ENCODE data around the gene USP19. TPM values are rescaled to one million over a fixed set of nuclear protein-coding genes. Genes with fewer than 3 reads are reported as not detected.
A peak's percentile ranks its signal among the peaks of the same experiment; 100 is the strongest.

Gene USP19, protein sequence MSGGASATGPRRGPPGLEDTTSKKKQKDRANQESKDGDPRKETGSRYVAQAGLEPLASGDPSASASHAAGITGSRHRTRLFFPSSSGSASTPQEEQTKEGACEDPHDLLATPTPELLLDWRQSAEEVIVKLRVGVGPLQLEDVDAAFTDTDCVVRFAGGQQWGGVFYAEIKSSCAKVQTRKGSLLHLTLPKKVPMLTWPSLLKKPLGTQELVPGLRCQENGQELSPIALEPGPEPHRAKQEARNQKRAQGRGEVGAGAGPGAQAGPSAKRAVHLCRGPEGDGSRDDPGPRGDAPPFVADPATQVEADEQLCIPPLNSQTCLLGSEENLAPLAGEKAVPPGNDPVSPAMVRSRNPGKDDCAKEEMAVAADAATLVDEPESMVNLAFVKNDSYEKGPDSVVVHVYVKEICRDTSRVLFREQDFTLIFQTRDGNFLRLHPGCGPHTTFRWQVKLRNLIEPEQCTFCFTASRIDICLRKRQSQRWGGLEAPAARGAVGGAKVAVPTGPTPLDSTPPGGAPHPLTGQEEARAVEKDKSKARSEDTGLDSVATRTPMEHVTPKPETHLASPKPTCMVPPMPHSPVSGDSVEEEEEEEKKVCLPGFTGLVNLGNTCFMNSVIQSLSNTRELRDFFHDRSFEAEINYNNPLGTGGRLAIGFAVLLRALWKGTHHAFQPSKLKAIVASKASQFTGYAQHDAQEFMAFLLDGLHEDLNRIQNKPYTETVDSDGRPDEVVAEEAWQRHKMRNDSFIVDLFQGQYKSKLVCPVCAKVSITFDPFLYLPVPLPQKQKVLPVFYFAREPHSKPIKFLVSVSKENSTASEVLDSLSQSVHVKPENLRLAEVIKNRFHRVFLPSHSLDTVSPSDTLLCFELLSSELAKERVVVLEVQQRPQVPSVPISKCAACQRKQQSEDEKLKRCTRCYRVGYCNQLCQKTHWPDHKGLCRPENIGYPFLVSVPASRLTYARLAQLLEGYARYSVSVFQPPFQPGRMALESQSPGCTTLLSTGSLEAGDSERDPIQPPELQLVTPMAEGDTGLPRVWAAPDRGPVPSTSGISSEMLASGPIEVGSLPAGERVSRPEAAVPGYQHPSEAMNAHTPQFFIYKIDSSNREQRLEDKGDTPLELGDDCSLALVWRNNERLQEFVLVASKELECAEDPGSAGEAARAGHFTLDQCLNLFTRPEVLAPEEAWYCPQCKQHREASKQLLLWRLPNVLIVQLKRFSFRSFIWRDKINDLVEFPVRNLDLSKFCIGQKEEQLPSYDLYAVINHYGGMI (N-terminal part only)
- polyA plus RNA-seq (ENCODE audit: insufficient read length in 4 of 4): 10 to 100 TPM; 50.2 to 63.5 (median 57.6) TPM

DNA sequence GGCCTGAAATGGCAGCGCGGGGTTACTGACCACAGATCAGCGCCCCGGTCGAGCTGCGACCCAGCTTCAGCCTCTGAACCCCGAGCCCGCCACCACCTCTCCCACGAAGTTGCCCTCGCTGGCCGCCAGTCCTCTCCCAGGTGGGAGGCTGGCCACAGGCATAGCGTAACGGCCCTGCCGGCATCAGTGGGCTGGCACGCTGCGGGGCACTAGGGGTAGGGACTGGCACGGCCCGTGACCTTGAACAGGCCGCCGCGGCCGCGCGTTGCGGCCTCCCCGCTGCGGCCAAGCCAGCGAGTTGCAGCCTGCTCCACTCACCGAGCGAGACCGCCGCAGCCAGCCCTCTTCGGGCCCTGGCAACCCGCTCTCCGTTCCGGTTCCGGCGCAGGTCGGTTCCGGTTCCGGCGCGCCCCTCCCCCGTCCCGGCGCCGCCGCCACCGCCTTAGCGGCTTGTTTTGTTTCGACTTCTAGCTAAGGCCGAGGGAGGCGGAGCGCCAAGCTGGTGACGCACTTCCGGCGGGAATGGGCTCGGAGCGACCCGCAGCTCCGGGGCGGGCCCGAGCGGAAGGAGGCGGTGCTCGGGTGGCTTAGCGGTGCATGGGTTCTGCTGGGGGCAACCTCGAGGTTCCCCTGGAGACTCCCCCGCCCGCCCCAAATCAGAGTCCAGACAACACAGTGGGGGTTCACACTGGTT lies at the start of gene USP19:
Gene USP19, minus strand, starts transcription at position 386 of the 694 bp plus-strand sequence. CDS start 1,678 bp downstream, outside the sequence.
- DNase-seq (ENCODE audit: low read depth in 4 of 4, low spot score in 3 of 4): peak; percentile 81 to 91 (median 86)

DNA sequence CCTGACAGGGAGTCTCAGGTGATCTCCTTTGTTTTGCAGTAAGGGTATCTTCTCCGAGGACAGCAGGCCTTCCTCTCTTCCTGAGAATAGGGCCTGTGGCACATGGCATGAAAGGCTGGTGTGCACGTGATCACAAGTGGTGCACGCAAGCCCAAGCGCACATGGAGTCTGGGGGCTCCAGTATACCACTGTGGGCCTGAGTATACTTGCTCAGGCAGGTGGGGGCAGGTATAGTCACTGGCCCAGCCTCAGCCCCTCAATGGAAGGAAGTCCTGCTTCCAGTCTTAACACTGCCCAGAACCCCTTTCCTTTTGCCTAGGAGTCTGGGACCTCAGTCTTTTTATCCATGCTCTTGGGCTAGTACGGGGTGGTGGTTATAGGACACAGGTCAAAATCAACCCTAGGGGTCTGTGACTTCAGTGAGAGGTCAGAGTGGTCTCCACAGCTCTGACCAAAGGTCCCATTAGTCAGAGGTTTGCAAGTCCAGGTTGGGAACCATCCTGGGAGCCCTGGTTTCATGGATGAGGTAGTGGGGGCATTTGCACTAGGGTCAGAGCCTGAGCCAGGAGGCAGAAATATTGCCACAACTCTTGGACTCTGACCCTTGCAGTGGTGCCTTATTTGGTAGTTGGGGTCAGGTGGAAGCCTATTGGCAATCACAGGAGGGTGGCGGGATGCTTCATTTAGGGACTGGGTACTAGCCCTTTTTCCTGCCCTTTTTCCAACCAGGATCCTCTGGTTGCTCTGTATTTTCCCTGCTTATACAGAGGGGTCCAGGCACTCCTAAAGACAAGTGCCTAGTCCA lies 46.3 kb upstream of the USP19 start:
- DNase-seq (ENCODE audit: low read depth in 4 of 4, low spot score in 3 of 4): no peak

- peak in 3 of 4 donors; percentile 47 to 60 (median 51) for DNase-seq (ENCODE audit: low read depth in 4 of 4, low spot score in 3 of 4)
Measured at GRCh38 chr3:49165771-49166751, 45.4 kb upstream of the USP19 start, which contains the start of gene CCDC71. CCDC71 (minus strand) TSS chr3:49166331; CDS start chr3:49164208, 2,123 bp downstream.

- DNase-seq (ENCODE audit: low read depth in 4 of 4, low spot score in 3 of 4): no peak
Measured at GRCh38 chr3:49164983-49165720, 44.5 kb upstream of the USP19 start.

DNA sequence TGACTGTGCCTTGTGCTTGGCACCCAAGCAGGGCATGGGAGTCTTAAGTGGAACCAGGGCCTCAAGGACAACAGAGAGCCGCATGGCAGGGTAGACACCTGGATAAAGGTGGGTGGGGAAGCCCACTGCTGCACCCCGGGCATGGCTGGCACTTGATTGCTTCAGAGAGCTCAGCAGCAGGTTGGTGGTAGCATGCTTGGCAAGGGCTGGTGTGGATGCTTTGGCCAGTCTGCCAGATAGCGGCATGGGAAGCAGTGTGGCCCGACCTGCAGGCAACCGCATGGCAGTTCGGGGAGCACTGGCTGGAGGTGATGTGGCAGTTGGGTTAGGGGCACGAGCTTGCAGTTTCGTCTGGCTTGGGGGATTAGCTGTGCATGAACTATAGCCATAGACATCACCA lies 43.0 kb upstream of the USP19 start:
- no peak for DNase-seq (ENCODE audit: low read depth in 4 of 4, low spot score in 3 of 4)

GRCh38 chr3:49162751-49163419 lies 42.3 kb upstream of the USP19 start:
- no peak for DNase-seq (ENCODE audit: low read depth in 4 of 4, low spot score in 3 of 4)

DNA sequence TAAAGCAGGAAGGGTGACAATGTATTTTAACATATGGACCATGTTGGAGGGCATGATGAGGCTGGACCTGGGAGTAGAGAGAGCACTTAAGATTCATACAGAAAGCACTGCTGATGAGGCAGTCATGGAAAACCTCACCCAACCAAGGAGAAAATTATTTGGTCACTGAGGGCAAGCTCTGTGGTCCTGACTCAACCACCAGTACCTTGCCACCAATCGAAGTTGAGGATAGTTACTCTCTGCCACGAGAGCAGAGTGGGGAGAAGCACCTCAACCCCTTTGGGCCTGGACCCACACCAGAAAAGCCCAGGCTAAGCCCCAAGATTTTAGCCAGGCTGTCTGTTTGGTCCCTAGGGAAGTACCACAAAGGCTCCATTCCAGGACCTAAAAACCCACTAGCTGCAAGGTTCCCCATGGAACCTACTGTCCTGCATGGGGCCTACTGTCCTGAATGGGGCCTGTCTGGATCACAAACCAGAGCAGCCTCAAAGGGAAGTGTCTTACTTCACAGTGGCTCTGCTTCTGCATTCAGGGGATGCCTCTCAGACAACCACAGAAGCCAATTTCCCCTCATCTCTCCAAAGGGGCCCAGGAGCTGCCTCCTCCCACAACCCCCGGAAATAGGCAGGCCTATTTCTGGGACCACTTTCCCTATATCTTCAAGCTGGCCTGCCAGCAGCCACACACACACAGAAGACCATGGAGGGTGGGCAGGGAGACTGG lies 41.3 kb upstream of the USP19 start:
- no peak for DNase-seq (ENCODE audit: low read depth in 4 of 4, low spot score in 3 of 4)

DNA sequence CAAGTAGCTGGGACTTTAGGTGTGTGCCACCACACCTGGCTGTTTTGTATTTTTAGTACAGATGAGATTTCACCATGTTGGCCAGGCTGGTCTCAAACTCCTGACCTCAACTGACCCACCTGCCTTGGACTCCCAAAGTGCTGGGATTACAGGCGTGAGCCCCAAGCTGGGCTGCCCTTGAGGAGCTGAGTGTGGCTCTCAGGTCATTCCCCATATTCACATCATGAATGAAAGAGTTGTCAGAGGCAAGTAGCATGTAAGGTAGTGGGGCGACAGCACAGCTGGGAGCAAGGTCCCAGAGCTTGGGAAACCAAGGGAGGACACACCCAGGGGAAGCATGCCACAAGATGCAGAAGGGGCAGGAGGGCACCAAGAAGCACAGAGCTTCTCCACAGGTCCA lies 40.6 kb upstream of the USP19 start:
- DNase-seq (ENCODE audit: low read depth in 4 of 4, low spot score in 3 of 4): no peak

DNA sequence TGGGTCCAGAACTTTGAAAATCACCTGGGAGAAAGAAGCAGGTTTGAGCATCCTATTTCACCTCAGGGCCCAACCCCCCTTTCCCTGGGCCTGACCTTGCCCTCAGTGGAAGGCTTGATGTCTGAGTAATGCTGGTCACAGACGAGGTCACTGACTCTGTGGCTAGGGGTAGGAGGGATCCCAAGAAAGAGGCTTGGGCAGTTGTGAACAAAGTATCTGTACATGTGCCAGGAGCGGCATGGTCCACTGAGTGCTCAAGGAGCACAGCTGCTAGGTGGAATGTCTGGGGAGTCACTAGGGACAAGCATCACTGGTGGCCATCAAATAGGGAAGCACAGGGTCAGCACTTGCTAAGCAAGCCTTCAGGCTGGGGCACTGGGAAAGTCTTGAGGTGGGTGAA lies 38.2 kb upstream of the USP19 start:
- no peak for DNase-seq (ENCODE audit: low read depth in 4 of 4, low spot score in 3 of 4)

DNA sequence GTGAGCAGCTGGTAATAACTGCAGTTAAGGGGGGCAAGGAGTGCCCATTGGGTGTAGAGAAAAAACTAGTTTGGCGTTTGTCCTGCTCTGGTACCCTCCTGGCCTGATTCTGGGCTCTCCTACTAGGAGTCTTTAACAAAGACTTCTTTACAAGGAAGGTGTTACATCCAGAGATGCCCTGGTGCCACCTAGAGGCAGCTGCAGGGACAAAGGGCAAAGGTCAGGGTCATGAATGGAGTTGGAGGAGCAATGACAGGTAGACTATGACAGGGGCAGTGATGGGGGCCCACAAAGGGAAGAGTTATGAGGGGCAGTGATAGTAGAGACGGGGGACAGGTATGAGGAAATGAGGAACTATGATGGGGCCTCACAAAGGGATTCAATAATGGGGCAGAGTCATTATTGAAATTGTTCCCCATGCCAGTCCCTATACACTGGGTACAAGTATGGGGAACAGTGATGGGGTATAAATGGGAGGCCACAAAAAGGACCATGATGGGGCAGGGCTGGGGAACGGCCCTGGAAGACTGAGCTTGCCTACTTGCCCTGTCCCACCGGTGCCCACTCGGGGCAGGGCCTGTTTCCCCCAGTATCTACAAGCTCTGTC lies 37.6 kb upstream of the USP19 start:
- DNase-seq (ENCODE audit: low read depth in 4 of 4, low spot score in 3 of 4): no peak

GRCh38 chr3:49157289-49157688 lies 36.7 kb upstream of the USP19 start:
- no peak for DNase-seq (ENCODE audit: low read depth in 4 of 4, low spot score in 3 of 4)

- DNase-seq (ENCODE audit: low read depth in 4 of 4, low spot score in 3 of 4): no peak
Measured at GRCh38 chr3:49153349-49153912, 32.8 kb upstream of the USP19 start.

DNA sequence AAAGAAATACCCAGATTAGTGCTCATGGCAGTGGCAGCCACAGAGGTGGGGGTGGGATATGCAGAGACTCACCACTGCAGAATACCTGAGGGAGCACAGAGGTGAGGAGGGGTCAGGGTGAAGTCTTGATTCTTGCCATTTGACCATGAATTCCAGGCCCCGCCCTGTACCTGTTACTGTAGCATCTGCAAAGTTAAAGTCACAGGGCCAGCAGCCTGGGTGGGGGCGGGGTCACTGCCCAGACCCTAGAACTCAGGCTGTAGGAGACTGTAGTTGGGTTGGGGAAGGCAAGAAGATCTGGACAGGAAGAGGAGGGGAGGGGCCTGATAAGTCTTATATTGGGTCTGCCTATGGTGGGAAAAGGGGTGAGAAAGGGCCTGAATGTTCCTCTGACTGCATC lies 31.0 kb upstream of the USP19 start:
- DNase-seq (ENCODE audit: low read depth in 4 of 4, low spot score in 3 of 4): no peak

DNA sequence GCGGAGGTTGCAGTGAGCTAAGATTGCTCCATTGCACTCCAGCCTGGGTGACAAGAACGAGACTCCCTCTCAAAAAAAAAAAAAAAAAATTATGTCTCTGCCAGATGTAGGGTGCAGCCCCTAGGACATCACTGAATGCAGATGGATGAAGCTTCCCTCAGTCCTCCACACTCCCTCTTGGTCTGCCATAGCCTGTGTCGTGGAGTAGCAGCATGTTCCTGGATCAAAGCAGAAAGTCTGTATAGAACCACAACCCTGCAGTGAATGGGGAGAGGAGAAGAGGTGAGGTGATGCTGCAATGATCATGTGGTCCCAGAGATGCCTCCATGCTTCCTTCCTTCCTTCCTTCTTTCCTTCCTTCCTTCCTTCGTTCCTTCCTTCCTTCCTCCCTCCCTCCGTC lies 27.5 kb upstream of the USP19 start:
- no peak for DNase-seq (ENCODE audit: low read depth in 4 of 4, low spot score in 3 of 4)

GRCh38 chr3:49140080-49140479 lies 19.5 kb upstream of the USP19 start:
- DNase-seq (ENCODE audit: low read depth in 4 of 4, low spot score in 3 of 4): no peak

All from right renal pelvis (tissue), 4 donors.